ENCODE measurements around the gene BORCS6. TPM values are rescaled to one million over a fixed set of nuclear protein-coding genes. Genes with fewer than 3 reads are reported as not detected.

The BORCS6 gene
- total RNA-seq (2022; extraction: Qiagen RNA extraction) = 6.1 to 8.1 TPM (median 7.6 TPM) in 5 replicates

DNA sequence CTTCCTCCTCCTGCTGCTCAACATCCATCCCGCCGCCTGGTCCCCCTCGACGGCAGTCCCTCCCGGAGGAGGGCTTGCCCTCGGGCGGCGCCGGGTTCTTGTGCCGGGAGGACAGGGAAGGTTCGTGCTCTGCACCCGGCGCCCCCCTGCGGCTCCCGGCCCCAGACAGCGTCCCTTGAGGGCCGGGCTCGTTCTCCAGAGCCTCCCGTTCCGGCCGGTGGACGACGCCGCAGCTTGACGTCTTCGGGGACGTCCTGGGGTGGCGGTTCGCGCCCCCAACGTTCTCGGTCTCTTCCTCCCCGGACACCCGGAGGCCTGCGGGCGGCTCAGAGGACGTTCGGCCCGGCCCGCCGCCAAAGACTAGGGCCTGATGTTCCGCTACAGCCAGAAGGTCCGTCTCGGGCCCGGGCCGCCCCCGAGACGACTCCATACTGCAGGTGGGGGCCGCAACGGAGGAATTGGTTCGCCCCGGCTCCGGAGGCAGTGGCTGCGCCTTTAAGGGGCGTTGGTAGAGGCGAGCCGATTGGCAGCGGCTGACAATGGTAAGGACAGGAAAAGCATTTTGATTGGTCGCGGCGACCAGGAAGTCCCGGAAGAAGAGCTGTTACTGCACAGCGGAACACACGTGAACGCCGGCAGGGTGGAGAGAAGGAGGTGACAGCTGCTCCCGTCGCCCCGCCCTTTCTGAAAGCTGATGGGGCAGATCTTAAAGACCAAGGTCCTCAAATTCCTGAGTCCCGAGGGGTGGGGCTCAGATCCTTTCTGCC, at the start of gene BORCS6:
TSS of gene BORCS6 (minus strand) at position 470 of the 767 bp plus-strand sequence. CDS start at position 430, 40 bp downstream.

DNA sequence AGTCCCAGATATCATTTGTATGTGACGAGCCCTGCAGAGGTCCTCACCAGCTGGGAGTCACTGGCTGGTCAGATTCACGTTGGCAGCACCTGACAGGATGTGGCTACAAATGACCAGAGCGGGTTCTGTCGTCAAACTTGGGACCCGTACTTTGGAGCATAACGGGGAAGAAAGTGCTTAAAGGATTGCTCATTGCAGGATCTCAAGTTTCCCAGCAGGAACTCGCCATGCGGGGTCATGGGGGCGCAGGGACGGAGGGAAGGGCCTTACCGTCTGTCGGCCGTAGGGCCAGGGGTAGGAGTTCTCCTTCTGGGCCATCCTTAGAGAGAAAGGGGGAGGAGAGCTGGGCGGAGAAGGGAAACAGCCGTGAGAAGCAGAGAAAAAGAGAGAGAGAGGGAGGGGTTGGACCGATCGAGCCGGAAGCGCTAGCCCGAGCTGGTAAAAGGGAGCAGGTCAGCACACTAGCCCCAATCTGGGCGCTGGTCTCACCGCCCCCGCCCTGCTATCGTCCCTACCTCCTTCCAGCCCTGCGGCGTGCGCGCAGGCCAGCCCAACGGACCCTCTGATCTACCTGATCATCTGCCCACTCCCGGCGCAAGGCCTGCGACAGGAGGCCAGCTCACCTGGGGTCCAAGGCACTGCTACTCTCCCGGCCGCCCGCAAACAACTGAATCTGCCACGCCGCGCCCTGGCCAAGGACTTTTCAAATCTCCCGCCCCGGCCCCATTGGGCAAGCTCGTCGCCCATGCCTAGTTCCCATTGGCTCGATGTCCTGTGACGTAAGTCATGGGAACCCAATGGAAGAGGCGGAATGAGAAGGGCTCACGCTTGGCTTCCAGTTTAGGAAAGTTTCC, 20.2 kb upstream of the BORCS6 start, which contains the start of gene AURKB:
TSS of gene AURKB (minus strand) at position 669 of the 854 bp plus-strand sequence. CDS start at position 318, 351 bp downstream.

DNA sequence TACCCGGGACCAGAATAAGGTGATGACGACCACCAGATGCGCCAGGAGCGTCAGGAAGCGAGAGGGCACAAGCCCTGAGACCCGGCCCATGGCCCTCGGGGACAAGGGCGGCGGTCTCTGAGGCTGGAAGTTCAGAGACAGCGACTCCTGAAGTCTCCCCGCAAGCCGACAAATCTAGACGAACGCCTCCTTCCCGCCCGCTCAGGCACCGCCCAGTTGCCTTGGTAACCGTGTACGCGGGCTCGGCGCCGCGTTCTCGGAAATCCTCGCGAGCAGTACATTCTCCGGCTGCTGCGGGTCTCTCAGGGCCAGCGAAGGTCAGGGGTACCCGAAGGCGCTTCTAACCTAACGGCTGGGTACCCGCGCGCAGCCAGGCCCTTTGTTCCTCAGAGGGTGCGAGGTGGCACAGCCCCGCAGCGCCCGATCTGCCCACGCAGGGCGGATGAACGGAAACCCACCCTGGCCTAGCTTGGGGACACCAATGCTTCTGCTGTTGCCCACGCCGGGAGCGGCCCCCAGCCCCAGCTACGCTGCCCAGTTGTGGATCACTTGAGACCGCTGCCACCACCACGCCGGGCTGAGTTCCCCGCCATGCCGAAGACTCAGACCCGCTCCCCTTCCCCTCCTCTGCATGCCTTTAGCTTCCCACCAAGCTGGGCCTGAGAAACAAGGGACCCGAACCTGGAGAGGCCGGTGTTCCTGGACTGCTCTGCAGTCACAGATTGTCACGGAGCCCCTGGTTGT, 13.6 kb downstream of the BORCS6 start, which contains the start of gene TMEM107:
TSS of gene TMEM107 (minus strand) at position 184 of the 744 bp plus-strand sequence. CDS start at position 90, 94 bp downstream.

DNA sequence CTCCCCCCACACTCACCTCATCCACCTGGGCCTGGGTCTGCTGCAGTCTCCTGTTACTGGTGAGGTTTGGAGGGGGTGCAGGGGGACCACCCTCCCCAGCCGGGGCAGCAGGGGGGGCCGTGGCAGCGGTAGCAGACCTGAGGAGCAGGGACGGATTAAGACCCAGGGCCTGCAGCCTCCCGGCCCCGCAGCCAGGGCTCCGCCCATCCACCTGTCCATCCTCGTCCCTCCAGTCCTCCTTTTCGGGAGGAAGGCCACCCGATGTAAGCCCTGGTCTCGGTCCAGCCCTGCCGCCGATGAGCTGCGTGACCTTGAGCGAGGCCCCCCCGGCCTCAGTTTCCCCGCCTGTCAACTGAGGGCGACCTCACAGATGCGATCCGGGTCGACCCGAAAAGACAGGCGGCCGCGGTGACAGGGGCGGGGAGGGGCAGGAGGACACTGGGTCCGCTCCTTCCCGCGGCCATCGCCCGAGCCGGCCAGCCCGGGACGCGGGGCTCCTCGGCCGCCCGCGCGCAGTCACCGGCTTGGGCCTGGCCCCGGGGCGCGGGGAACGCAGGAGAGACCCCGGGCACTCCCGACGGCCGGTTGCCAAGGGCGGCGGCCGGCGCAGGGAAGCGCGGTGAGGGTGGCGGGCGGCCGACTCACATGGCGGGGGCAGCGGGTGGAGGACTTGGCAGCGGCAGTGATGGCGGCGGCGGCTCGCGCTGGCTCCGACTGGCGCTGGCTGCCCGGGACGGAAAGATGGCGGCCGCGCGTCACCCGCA, 27.6 kb downstream of the BORCS6 start, which contains the start of gene VAMP2:
TSS of gene VAMP2 (minus strand) at position 716 of the 764 bp plus-strand sequence. CDS start at position 647, 69 bp downstream.

DNA sequence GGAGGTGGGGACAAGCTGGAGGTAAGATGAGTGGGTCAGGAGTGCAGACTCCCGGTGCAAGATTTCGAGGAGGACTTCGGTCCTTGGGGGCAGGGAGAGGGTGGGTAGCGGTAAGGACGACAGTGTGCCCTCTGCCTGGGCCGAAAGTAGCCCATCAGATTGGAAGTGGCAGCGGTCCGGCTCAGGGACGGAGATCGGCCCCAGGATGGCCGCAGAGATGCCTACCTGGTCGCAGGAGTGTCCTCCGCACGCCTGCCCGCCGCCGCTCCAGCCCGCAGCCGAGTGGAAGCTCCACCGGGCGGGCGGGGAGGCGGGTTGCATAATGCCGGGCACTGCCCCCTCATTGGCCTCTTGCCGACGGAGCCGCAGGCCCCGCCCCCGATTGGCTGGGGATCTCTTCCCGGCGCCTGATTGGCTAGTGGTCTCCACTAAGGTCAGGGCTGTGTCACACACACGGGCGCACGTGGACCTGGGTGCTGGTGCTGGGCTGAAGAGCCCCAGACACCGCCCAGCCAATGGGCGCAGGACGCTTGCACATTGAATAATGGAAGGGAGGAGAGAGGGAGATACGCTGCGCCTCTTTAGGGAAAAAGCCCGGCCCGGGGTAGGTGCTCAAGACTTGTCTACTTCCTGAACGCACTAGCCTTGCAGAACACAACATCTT, 37.7 kb downstream of the BORCS6 start, which contains the start of gene PER1:
TSS of gene PER1 (minus strand) at position 293 of the 664 bp plus-strand sequence. CDS start 1,698 bp downstream, outside the sequence.

Other genes starting within 250 kb of the BORCS6 start
- 0.18 to 0.78 TPM (median 0.33 TPM) in 5 replicates for gene GUCY2D, start 187.6 kb downstream of the BORCS6 start, total RNA-seq (2022; extraction: Qiagen RNA extraction)
- 0.26 to 0.46 TPM (median 0.42 TPM) in 5 replicates for gene ALOX15B, start 151.1 kb downstream of the BORCS6 start, total RNA-seq (2022; extraction: Qiagen RNA extraction)
- gene ALOX12B, start 102.5 kb downstream of the BORCS6 start, total RNA-seq (2022; extraction: Qiagen RNA extraction) = 1.1 to 1.6 TPM (median 1.3 TPM) in 5 replicates
- 6.0 to 10.3 TPM (median 7.6 TPM) in 5 replicates for gene ALOXE3, start 71.7 kb downstream of the BORCS6 start, total RNA-seq (2022; extraction: Qiagen RNA extraction)
- gene HES7, start 66.1 kb downstream of the BORCS6 start, total RNA-seq (2022; extraction: Qiagen RNA extraction) = 2.3 to 4.9 TPM (median 3.7 TPM) in 5 replicates
- 42.6 to 58.0 TPM (median 56.0 TPM) in 5 replicates for gene PER1, start 37.8 kb downstream of the BORCS6 start, total RNA-seq (2022; extraction: Qiagen RNA extraction)
- gene VAMP2, start 27.2 kb downstream of the BORCS6 start, total RNA-seq (2022; extraction: Qiagen RNA extraction) = 23.6 to 32.3 TPM (median 29.5 TPM) in 5 replicates
- gene TMEM107, start 13.8 kb downstream of the BORCS6 start, total RNA-seq (2022; extraction: Qiagen RNA extraction) = 18.5 to 21.4 TPM (median 19.6 TPM) in 5 replicates
- gene AURKB, start 20.4 kb upstream of the BORCS6 start, total RNA-seq (2022; extraction: Qiagen RNA extraction) = 134 to 149 TPM (median 142 TPM) in 5 replicates
- gene CTC1, start 57.9 kb upstream of the BORCS6 start, total RNA-seq (2022; extraction: Qiagen RNA extraction) = 8.5 to 18.3 TPM (median 15.1 TPM) in 5 replicates
- gene PFAS, start 59.1 kb upstream of the BORCS6 start, total RNA-seq (2022; extraction: Qiagen RNA extraction) = 30.9 to 53.2 TPM (median 52.5 TPM) in 5 replicates
- 36.2 to 45.0 TPM (median 43.4 TPM) in 5 replicates for gene RANGRF, start 98.5 kb upstream of the BORCS6 start, total RNA-seq (2022; extraction: Qiagen RNA extraction)
- 5.1 to 8.2 TPM (median 7.5 TPM) in 5 replicates for gene SLC25A35, start 105.2 kb upstream of the BORCS6 start, total RNA-seq (2022; extraction: Qiagen RNA extraction)
- gene ARHGEF15, start 120.1 kb upstream of the BORCS6 start, total RNA-seq (2022; extraction: Qiagen RNA extraction) = not detected in 5 replicates
- gene ODF4, start 149.7 kb upstream of the BORCS6 start, total RNA-seq (2022; extraction: Qiagen RNA extraction) = not detected in 5 replicates
- 3,442 to 4,694 TPM (median 3,587 TPM) in 5 replicates for gene RPL26, start 193.0 kb upstream of the BORCS6 start, total RNA-seq (2022; extraction: Qiagen RNA extraction)
- gene RNF222, start 207.6 kb upstream of the BORCS6 start, total RNA-seq (2022; extraction: Qiagen RNA extraction) = not detected in 5 replicates
- 64.5 to 74.7 TPM (median 68.3 TPM) in 5 replicates for gene NDEL1, start 245.7 kb upstream of the BORCS6 start, total RNA-seq (2022; extraction: Qiagen RNA extraction)

All from A549 treated with dexamethasone at 1 μM for 4 hours (cell line).